HG03432 (cell line): ENCODE measurements around the gene RBM47.
"Not testable (repeated sequence)": the region's sequence is repeated elsewhere in the genome, so short reads cannot be mapped to it uniquely, and the experiment has no call there.

Source experiments
- ATAC-seq: cut with Tn5 transposase; IDR thresholded peaks from one replicate; pipeline ENCODE4 v1.9.1; 2021; ENCODE audit warnings: mild to moderate bottlenecking, moderate library complexity; ENCODE audit not compliant: unreplicated experiment

The RBM47 gene

GRCh38 chr4:40544221-40544620 lies 85.4 kb downstream of the RBM47 start:
- ATAC-seq, result no peak

GRCh38 chr4:40540800-40541199 lies 88.9 kb downstream of the RBM47 start:
- no peak for ATAC-seq

GRCh38 chr4:40536032-40536431 lies 93.6 kb downstream of the RBM47 start:
- peak; percentile 53 for ATAC-seq

DNA sequence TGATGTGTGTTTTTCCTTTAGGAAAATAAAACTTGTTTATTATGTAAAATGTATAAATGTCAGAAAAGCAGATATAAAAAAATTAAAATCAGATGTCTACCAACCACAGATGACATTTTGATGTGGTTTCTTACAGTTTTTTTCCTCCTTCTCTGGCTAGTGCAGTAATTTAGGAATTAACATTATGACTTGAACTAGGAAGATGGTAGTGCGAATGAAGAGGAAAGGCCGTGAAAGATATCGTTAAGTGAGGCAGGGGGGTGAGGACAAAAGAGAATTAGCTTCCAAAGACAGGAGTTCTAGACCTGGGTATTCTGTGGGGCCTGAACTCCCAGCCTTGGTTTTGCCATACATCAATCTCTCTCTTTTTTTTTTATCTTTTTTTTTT lies 98.0 kb downstream of the RBM47 start:
- no peak for ATAC-seq

DNA sequence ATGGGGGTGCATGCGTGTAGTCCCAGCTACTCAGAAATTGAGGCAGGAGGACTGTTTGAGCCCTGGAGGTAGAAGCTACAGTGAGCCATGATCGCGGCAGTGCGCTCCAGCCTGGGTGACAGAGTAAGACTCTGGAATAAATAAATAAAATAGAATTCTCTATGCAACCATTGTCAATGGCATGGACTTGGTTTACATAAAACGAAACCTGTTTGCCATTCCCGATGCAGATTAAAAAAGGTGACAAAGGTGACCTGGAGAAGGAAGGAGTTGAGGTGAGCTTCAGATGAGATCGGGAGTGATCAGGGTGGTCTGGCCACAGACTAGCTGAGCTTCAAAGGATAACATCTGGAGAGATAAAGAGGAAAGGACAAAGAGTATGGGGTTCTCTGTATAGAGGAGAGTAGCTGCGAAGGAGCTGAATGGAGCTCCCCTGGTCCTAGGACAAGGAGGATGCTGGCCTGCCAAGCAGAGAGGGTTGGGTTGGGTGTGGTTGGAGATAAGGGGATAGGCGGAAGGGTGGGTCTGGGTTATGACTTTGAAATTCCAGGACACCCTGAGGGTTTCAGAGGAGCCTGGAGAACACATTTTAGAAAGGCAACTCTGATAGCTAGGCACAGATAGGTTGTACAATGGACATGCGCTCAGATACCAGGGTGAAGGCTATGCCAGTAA lies 98.6 kb downstream of the RBM47 start:
- no peak for ATAC-seq

DNA sequence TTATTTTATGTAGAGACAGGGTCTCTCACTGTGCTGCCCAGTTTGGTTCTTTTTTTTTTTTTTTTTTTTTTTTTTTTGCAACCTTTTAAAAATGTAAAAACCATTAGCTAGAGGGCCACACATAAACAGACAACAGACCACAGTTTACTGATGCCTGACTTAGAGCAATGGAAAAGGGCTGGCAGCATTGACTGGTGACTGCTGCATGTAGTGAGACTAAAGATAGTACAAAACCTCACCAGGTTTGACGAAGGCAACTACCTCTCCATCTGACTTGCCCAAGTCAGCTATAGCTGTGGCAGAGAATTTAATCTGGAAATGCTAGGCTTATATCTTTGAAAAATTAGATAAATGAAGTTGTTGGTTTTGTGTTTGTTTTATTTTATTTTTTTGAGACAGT lies 102.9 kb downstream of the RBM47 start:
- no peak for ATAC-seq

DNA sequence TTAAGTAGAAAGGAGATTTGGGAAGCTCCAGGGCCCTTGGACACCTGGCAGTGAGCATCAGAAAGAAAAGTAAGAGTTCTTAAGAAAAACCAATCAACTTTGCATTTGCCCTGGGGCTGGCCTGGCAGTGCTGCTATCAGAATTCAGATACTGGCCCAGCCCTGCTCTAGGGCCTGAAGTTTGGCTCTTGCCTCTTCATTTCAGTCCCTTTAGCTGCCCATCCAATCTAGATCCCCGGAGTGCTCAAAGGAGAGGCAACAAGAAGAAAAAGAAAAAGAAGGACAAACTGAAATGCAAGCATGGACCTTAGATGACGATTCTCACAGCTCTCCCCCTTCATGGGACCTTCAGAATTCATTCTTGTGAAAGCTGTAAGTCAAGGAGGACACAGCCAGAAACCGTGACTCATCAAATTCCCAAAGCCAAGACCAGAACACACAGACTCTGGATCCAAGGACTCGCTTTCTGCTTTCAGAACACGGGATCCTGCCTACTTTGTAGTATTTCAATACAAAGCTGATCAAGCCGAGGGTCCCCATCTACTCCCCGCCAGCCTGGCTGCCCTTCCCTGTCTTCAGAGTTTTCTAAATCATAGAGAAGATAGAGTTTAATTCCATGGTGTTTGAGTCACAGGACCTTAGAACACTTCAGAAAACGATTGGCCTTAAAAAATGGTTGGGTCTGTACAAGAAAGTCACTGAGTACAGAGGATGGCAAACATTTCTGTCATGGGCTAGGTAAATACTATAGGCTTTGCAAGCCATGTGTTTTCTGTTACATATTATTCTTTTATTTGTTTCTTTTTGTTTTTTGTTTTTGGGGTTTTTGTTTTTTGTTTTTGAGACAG lies 103.7 kb downstream of the RBM47 start:
- ATAC-seq, result no peak

- no peak for ATAC-seq
Observed at GRCh38 chr4:40524366-40525041, 105.2 kb downstream of the RBM47 start.

DNA sequence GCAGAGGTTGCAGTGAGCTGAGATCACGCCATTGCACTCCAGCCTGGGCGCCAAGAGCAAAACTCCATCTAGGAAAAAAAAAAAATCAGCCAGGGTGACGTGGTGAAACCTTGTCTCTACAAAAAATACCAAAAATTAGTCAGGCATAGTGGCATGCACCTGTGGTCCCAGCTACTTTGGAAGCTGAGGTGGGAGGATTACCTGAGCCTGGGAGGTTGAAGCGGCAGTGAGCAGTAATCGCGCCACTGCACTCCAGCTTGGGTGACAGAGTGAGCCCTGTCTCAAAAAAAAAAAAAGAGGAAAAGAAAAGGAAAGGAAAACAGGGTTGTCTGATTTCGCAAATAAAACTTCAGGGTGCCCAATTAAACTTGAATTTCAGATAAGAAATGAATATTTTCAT lies 106.1 kb downstream of the RBM47 start:
- ATAC-seq, result no peak

GRCh38 chr4:40521957-40522356 lies 107.7 kb downstream of the RBM47 start:
- ATAC-seq, result no peak

DNA sequence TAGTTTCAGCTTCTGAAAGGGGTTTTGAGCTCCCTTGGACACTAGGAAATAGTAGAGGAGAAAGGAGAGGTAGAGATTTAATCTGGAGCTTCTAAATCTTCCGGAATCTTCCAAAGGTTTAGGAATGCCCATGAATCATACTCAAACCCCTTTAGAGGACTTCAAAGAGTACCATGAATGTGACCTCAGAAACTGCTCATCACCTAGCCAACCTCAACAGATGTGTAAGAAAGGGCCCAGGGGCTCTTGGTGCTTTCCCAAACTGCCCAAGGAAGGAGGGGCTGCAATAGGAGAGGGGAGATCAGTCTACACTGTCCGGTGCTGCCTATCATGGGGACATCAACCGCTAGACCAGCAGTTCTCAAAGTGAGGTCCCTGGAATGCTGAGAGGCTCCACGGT lies 109.1 kb downstream of the RBM47 start:
- no peak for ATAC-seq

GRCh38 chr4:40517081-40517480 lies 112.6 kb downstream of the RBM47 start:
- not testable (repeated sequence) for ATAC-seq

GRCh38 chr4:40516651-40517050 lies 113.0 kb downstream of the RBM47 start:
- ATAC-seq, result peak; percentile 43

DNA sequence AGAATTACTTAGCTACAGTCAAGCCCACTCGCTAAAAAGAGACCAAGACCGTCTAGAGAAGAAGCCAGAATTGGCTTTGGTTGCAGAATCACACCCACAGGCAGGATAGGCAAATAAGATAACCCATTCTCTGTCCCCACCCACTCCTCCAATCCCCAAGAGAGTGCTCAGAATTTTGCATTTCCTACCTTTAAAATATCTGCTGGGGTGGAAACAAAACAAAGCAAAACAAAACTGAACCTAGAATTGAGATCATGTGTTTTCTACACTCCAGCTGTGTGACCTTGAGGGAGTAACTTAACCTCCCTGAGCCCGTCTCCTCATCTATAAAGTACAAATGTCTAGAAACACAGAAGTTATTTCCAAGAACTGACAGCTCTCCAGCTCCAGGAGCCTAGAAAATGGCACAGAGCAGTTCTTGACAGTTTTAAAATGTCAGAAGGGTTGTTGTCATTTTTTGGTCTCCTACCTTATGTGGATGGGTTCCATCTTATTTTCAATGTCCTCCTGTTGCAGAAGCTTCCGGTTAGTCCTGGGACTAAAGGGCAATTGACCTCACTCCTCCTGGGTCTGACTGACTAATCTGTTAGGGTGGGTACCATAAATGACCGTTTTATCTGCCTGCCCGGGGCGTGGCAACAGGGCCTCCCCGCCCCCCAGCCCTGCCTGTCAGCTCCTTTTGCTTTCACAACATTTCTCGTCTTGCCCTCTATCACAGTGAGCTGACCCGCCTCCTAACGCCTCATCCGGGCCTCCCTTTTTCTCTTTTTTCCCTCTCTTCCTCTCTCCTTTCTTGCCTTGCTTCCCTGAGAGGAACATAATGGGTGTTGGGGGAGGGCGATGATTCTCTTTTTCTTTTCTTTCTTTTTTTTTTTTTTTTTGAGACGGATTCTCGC lies 114.0 kb downstream of the RBM47 start:
- ATAC-seq, result peak; percentile 88

DNA sequence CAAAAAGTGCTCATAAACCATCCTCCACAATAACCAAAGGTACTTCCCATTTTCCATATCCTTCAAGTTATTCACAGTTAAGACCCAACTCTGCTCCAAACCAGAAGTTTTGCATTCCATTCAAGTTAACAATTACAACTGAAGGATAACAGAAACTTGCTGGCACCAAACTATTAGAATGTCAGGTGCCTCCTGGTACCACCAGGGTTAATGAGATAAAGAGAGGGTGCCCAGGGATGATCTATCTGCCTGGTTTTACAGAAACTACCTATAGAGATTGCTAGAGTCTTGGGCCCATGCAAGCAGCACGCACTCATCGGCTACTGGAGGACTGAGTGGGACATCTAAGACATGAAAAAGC lies 114.6 kb downstream of the RBM47 start:
- no peak for ATAC-seq

- no peak for ATAC-seq
Observed at GRCh38 chr4:40514497-40514951, 115.1 kb downstream of the RBM47 start.

DNA sequence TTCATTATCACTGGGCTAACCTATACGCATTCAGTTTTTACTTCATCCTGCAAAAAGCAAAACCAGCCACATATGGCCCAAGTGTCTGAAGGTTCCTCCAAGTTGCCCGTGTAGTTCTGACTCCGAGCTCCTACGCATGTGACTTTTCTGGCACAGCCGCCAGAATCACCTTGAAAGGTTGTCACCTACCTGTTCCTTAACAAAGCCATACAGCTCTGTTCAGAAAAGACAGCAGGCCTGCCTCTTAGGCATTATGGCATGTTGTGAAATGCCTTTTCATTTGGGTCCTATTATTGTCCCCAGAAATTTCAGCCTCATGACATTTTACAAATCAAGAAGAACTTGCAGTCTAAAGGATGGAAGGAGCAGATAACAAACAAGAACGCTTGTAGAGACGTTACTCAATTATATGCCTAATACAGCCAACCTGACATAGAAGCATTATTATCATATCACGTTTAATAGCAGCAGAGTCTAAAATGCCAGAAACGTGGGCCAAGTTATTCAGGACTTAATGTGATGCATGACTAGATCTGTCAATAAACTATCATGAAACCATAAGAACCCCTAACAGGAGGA lies 118.5 kb downstream of the RBM47 start:
- no peak for ATAC-seq

- no peak for ATAC-seq
Observed at GRCh38 chr4:40507977-40508376, 121.7 kb downstream of the RBM47 start.

DNA sequence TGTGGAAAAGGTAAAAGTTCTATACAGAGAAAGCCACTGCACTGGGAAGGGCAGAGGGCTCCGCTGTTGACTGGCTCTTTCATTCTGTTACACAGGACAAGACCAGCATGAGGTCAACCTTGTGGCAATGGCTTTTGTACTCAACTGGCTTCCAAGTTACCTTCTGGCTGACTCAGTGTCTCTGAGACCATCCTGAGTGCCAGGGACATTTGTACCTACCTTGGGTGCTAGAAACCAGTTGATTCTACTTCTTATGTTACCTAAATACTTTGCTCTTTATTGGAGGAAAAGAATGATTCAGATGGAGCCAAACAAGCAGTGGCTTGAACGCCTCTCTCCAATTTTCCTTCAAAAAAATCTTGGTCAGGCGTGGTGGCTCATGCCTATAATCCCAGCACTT lies 123.2 kb downstream of the RBM47 start:
- ATAC-seq, result no peak

DNA sequence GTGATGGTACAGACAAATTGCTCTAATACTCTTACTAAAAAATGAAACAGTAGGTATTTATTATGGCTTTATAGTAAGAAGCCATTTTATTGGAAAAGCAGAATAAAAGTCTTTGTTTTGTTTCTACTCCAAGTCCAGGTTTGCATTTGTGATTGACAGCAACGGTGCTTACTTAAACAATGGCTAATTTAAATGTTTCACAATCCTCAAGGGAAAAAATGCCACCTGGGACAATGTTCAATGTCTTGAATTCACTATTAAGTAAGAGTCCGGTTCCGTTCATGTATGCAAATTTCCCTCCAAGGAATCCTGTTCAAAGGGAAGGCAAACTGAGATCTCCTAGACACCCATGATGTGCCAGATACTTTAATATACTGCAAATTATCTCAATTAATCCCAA lies 123.6 kb downstream of the RBM47 start:
- ATAC-seq, result no peak
